ENCODE results near the gene DIAPH2. TPM values are rescaled to one million over a fixed set of nuclear protein-coding genes. Genes with fewer than 3 reads are reported as not detected.
A peak's percentile ranks its signal among the peaks of the same experiment; 100 is the strongest.
"Not testable (repeated sequence)": the region's sequence is repeated elsewhere in the genome, so short reads cannot be mapped to it uniquely, and the experiment has no call there.

The DIAPH2 gene
- total RNA-seq, 1 donor from 2014 or later, result 9.8 TPM

DNA sequence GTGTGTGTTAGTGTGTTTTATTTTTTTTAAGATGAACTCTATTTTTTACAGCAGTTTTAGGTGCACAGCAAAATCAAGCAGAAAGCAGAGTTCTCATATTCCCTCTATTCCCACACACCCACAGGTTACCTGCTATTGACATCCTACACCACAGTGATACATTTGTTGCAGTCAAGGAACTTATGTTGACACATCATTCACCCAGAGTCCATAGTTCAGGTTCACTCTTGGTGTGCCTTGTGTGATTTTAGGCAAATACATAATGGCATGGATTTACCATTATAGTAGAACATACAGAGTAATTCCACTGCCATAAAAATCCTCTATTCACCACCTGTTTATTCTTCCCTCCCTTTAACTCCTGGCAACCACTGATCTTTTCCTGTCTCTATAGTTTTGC is 28.7 kb downstream of the DIAPH2 start:
- intact Hi-C loops (cut with micrococcal nuclease), result no loop called here
- ATAC-seq (no peak), DNase-seq (no peak)

DNA sequence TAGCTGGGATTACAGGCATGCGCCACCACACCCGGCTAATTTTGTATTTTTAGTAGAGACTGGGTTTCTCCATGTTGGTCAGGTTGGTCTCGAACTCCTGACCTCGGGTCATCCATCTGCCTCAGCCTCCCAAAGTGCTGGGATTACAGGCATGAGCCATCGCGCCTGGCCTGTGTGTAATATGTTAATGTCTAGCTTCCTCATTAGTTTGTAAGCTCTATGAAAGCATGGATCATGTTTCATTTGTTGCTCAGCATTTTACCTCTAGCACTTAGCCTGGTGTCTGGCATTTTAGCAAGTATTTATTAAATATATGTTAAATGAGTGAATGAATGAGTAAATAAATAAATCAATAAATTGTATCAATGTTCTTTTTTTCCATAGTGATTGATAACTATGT is 29.8 kb downstream of the DIAPH2 start:
- intact Hi-C loops (cut with micrococcal nuclease); ATAC-seq: not testable (repeated sequence)

DNA sequence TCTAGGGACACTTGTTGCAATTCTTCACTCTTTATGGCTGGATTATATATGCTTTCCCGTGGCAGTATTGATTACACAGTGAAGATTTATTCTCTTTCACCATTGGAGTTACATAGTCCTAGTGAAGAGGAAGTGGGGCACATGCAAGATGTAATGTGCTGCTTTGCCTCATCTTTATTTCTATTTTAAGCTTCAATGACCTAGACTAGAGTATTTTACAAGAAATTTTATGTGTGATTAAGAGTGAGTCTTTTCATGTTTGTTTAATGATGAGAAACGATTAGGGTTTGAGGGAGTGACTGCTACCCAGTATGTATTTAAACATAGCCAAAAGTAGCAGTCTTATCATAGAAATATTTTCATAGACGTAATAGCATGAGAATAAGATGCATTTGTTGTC is 30.8 kb downstream of the DIAPH2 start:
- DNase-seq (no peak), ATAC-seq (no peak)
- intact Hi-C loops (cut with micrococcal nuclease), result no loop called here

More for the DNA sequence above, 29.8 kb downstream of the DIAPH2 start:
- DNase-seq, result not testable (repeated sequence)

DNA sequence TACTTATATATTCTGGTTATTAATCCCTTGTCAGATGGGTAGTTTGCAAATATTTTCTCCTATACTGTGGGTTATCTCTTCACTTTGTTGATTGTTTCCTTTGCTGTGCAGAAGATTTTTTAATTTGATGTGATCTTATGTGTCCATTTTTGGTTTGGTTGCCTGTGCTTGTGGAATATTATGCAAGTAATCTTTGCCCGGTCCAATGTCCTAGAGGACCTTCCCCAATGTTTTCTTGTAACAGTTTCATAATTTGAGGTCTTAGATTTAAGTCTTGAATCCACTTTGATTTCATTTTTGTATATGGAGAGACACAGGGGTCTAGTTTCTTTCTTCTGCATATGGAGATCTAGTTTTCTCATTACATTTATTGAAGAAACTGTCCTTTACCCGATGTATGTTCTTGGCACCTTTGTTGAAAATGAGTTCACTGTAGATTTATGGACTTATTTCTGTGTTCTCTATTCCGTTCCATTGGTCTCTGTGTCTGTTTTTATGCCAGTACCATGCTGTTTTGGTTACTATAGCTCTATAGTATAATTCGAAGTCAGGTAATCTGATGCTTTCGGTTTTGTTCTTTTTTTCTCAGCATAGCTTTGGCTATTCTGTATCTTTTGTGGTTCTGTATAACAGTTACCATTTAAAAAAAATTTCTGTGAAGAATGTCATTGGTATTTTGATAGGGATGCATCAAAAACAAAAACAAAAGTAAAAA is 34.7 kb downstream of the DIAPH2 start:
- DNase-seq (no peak), ATAC-seq (no peak)
- intact Hi-C loops (cut with micrococcal nuclease), result no loop called here

DNA sequence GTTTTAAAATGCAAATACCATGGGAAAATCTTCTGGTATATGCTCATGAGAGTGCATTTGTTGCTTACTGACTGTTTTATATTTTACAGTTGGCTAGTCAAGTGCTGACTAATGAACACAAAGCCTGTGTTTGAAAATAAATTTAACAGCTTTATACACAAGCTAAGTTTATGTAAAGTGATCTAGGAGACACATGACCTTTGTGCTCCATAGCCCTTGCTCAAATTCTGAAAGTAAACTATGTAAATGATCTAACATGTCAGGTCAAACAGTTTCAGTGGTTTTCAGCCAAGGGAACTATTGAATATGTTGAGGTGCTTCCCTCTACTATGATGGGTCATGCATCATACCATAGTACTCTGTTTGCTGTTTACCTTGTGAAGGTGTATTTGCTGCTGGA is 36.7 kb downstream of the DIAPH2 start:
- intact Hi-C loops (cut with micrococcal nuclease), result no loop called here

DNA sequence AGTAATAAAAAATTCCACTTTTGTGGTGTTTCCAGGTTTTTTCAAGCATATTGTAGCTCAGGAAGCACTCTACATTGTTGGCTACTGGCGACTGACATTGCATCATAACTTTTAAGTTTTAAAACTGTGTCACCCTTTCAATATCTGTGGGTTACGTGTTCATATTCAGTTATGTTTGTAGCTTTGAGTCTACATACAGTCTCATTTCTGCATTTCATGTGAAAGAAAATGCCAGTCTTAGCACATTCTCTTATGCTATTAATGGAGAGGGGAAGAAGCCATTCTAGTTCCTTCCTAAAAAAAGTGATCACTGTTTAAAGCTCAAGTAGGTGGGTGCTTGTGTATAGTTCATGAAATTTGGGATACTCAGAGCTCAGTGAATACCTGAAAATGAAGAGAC is 38.1 kb downstream of the DIAPH2 start:
- no peak for DNase-seq
- ATAC-seq, result no peak
- intact Hi-C loops (cut with micrococcal nuclease), result no loop called here

More for the DNA sequence above, 36.7 kb downstream of the DIAPH2 start:
- DNase-seq, result no peak
- ATAC-seq, result no peak

DNA sequence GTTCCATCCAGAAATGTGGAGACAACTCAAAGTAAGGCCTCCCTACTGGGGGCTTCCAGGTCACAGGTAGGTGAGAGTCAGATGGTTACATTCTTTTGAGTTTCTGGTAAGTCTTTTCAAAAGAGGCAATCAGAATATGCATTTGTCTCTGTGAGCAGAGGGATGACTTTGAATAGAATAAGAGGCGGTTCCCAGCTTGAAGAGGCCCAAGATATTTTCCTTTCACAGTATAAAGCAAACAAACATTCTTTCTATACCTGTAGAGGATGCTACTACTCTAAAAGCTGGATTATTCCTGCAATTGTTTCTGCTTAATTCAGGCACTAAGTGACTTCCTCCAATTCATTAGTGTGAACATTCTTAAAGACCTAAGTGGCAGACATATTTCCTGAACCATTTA is 44.4 kb downstream of the DIAPH2 start:
- intact Hi-C loops (cut with micrococcal nuclease), result no loop called here
- DNase-seq (no peak), ATAC-seq (no peak)

DNA sequence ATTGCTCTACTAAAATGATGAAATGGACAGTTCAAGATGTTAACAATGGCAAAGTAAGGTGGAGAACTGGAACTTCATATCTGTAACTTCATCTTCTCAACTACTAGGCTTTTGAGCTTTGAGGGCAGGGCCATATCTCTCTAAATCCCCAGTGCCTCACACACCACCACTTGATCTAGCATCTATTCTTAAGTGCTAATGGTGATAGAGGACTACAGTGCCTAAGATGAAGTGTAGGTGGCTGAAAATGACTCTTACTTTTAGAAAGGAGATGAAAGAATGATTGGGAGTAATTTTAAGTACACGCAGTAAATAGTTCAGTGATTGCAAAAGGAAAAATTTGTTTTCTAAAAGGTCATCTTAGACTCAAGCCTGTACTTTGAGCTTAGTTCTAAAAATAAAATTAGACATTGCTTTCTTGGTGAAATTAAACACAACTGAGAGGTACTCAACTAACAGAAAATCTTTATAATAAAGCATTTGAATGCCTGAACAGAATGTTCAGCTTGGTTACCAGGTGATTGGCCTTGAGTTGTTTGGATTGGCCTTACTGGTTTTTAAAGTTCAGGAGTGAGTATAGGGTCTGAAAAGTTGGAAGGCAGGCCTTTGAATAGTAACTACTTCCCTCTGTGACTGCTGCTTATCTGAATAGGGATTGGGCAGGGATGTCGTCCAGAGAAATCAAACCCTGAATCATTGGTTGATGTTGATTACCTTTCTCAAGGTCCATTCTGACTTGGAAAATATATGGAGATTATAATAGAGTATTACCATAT is 45.4 kb downstream of the DIAPH2 start:
- DNase-seq (no peak), ATAC-seq (no peak)
- intact Hi-C loops (cut with micrococcal nuclease), result no loop called here

DNA sequence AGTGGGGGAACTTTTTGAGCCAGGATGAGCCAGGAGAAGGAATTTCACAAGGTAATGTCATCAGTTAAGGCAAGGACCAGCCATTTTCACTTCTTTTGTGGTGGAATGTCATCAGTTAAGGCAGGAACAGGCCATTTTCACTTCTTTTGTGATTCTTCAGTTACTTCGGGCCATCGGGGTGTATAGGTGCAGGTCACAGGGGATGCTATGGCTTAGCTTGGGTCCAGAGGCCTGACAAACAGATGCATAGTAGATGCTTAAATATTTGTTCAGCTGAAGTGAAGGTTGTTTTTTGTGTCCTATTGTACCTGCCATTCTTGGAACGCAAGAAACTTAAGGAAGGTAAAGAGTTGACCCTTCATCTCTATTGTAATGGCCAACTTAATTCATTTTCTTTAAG is 46.4 kb downstream of the DIAPH2 start:
- ATAC-seq; intact Hi-C loops (cut with micrococcal nuclease); DNase-seq: not testable (repeated sequence)

DNA sequence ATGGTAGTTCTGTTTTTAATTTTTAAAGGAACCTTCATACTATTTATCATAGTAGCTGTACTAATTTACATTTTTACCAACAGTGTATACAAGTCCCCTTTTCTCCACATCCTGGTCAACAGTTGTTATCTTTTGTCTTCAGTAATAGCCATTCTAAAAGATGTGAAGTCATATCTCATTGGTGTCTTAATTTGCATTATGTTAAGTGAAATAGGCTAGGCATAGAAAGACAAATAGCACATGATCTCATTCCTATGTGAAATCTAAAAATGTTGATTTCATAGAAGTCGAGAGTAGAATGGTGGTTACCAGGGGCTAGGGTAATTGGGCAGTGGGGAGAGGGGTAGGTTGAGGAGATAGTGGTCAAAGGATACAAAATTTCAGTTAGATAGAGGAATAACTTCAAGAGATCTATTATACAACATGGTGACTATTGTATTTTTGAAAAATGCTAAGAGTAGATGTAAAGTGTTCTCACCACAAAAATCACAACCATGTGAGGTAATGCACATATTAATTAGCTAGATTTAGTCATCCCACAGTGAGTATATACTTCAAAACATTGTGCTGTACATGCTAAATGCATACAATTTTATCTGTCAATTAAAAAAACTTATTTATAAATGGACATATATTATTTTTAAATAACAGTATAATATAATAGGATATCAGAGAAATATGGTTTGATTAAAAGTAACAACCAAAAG is 58.9 kb downstream of the DIAPH2 start:
- no peak for ATAC-seq
- DNase-seq, result no peak
- intact Hi-C loops (cut with micrococcal nuclease), result no loop called here

DNA sequence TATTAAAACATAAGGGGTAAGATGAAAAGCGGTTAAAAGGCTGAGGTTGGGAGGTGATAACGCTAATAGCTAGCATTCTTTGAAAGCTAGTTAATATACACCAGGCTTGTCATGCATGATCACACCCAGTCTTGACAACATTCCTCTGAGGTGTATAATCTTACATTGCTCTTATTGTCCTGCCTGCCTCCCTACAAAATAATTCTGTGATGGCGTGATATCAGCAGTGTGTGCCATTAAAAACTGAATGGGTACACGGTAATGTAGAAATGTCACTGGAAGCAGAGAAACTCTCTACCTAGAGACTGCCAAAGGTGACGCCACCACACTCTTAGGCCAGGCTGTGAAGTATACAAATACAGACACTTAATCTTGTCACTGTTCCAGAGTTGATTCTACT is 68.1 kb downstream of the DIAPH2 start:
- intact Hi-C loops (cut with micrococcal nuclease), result no loop called here
- DNase-seq (peak; percentile 16), ATAC-seq (no peak)

DNA sequence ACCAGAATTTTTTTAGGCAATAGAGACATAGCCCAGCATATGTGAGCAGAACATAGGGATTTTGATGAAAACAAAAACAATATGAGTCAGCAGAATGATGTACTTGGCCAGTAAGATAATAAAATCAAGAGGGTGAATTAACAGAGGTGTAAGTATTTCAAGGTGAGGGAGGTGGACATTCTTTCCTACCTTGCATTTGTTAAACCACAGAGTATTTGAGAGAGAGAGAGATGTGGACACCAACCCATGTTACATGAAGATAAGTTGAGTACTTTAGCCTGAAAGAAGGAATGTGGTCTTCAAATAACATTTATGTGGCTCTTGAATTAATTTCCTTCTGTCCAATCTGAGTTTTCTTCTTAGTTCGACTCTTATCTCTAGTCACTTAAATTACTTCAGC is 68.6 kb downstream of the DIAPH2 start:
- no peak for ATAC-seq
- no peak for DNase-seq
- intact Hi-C loops (cut with micrococcal nuclease), result no loop called here

DNA sequence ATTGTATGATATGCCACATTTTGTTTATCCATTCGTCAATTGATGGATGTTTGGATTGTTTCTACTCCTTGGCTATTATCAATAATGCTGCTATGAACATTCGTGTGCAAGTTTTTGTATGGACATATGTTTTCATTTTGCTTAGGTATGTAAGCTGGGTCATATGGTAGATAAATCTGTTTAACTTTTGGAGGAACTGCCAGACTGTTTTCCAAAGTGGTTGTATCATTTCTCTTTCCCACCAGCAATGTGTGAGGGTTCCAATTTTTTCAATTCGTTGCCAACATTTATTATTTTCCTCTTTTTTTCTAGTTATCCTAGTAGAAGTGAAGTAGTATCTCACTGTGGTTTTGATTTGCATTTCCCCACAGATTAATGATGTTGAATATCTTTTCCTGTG is 71.8 kb downstream of the DIAPH2 start:
- DNase-seq (no peak), ATAC-seq (no peak)
- intact Hi-C loops (cut with micrococcal nuclease), result no loop called here

DNA sequence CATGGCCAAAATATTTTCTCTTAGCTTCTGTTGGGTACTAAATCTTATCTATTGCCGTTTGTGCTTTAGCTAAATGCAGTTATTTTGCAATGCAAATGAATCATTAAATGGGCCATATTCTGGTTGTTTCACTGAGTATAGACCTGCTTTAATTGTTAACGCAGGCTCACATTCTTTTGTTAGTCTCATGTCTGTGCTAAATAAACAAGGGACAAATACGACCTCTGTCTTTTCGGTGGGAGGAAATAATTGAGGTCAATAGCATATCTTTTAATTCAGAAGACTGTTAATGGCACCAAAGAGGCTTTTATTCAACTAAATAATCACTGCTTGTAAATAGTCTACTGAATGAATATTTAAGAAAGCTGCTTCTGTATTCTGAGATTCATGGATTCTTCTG is 76.9 kb downstream of the DIAPH2 start:
- ATAC-seq (no peak), DNase-seq (no peak)
- intact Hi-C loops (cut with micrococcal nuclease), result no loop called here

DNA sequence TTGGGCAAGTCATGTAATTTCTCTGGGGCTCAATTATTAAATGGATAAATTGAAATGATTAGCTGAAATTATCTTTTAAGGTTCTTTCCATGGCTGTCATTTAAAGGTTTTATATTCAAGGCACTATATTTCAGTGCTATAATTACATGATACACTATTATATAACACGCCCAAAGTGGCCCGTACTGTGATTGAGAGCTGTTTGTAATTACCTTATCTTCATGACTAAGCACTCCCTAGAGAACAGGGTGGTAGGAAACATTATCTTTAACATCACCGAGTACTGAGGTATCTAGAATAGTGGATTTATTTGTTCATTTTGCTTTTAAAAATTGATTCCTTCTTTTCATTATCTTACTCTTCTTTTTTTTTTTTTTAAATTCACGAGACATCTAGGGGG is 79.0 kb downstream of the DIAPH2 start:
- peak; percentile 50 for ATAC-seq
- DNase-seq, result no peak
- intact Hi-C loops (cut with micrococcal nuclease), result no loop called here

DNA sequence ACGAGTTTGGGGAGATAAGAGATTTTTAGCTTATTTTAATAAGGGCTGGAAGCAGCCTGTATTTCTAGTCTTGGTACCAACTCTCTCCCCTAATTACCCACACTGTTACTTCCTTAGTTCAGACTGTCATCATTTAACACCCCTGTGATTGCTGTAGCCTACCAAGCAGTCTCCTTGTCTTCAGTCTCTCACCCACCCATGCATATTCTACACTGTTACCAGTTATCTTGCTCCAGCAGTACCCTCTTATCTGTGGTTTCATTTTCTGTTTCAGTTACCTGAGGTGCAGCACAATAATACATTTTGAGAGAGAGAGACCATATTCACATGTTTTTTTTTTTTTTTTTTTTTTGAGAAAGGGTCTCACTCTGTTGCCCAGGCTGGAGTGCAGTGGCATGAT is 80.2 kb downstream of the DIAPH2 start:
- ATAC-seq, result no peak
- no peak for DNase-seq
- intact Hi-C loops (cut with micrococcal nuclease), result no loop called here

DNA sequence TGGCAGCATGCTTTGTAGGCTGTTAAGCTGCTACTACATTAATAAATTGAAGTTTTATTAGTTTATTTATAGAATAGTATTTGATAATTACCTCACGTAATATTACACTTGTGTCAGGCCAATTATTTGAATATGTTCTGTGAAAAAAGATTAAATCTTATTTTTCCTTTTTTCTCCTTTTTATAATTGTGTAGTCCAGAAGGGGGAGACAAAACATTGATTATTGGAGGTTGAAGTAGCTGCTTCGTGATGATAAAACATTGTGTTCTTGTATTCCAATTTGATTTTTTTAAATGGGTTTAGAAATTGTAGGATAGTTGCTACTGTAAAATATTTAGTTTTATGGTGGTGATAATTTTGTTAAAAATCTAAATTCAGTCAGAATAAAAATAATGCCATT is 85.7 kb downstream of the DIAPH2 start:
- no peak for ATAC-seq
- intact Hi-C loops (cut with micrococcal nuclease), result no loop called here
- DNase-seq, result no peak

DNA sequence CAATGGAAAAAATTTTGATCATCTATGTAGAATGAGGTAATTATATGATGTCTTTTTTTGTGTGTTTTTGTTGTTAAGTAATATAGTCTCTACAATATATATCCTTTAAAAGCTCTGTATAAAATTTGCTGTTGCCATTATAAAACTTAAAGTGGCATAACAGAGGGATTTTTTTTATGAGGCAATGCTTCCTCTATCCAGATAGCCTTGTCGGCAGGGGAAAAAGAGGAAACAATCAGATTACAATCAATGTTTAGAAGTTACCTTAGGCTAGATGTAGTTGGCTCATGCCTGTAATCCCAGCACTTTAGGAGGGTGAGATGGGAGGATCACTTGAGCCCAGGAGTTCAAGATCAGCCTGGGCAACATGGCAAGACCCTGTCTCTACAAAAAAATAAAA is 86.8 kb downstream of the DIAPH2 start:
- DNase-seq (no peak), ATAC-seq (no peak)
- intact Hi-C loops (cut with micrococcal nuclease), result no loop called here

DNA sequence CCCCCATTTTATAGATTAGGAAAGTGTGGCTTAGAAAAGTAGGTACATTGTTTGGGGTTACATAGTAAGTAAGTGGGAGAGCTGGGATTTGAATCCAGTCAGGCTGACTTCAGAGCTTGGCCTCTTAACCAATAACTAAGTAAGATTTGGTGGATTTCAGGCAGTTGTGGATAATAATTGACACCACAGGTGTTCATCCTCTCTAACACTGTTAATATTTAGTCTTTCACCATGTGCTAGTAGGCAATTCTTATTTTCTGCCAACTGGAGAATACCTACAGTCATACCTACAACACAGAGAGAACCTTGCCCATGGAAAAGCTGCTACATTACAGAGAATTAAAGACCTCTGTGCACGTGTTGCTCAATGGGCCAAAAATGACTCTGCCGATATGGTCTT is 89.5 kb downstream of the DIAPH2 start:
- intact Hi-C loops (cut with micrococcal nuclease), result no loop called here
- no peak for ATAC-seq

DNA sequence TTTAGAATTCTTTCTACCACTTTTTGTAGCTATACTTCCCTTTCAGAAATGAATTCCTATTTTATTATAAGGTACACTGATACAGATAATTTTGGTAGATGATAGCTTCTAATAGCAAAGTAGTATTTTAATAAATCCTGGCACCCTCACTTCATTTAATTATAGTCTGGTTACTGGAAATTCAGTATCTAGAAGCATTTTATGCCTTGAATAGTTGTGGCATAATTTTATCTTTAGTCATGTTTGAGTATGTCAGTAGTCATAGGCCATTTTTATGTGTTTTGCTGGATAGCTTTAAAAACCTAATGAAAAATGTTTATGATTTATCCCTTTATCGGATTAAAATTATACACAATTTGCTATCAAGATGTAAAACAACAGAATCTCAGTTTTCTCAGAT is 92.3 kb downstream of the DIAPH2 start:
- intact Hi-C loops (cut with micrococcal nuclease), result no loop called here
- DNase-seq (no peak), ATAC-seq (no peak)

More for the DNA sequence above, 89.5 kb downstream of the DIAPH2 start:
- no peak for DNase-seq

All from left ventricle myocardium superior (tissue), 1 donor.